ENCODE results near the gene LRRTM3.

DNA sequence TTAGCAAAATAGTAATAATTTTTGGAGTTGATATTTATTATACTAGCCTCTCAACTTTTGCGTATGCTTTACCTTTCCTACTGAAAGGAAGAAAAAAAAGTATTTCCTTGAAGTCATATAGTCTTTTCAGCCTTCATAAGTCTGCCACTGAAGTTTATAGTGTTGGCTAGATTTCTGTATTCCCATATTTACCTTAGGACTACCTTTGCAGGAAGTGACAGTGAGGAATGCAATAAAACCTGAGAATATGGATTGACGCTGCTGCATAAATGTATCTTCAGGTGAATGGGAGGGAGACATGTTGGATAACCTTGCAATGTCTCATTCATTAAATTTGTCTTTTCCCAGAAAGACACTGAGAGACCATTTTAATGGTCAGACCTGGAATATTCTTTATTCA, 6.6 kb upstream of the LRRTM3 start:
- TF ChIP-seq, protein P1, sequence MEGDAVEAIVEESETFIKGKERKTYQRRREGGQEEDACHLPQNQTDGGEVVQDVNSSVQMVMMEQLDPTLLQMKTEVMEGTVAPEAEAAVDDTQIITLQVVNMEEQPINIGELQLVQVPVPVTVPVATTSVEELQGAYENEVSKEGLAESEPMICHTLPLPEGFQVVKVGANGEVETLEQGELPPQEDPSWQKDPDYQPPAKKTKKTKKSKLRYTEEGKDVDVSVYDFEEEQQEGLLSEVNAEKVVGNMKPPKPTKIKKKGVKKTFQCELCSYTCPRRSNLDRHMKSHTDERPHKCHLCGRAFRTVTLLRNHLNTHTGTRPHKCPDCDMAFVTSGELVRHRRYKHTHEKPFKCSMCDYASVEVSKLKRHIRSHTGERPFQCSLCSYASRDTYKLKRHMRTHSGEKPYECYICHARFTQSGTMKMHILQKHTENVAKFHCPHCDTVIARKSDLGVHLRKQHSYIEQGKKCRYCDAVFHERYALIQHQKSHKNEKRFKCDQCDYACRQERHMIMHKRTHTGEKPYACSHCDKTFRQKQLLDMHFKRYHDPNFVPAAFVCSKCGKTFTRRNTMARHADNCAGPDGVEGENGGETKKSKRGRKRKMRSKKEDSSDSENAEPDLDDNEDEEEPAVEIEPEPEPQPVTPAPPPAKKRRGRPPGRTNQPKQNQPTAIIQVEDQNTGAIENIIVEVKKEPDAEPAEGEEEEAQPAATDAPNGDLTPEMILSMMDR (IDR thresholded peaks at IDR 0.05), result no peak
- TF ChIP-seq POLR2A (IDR thresholded peaks at IDR 0.05), result no peak

Measured in thyroid gland (tissue), 4 donors.